Ishikawa (cell line): ENCODE results near the gene CDC42BPG.

ENCODE experiments used
- EGR1 ChIP-seq: IDR thresholded peaks from 2 replicates; pipeline ENCODE4 v1.6.1; 2012
- RAD21 ChIP-seq: IDR thresholded peaks from 2 replicates; pipeline ENCODE4 v1.6.1; 2012; ENCODE audit warnings: low read depth
- ZBTB7A ChIP-seq: IDR thresholded peaks from 2 replicates; pipeline ENCODE4 v1.6.1; 2012; ENCODE audit warnings: low read depth

DNA sequence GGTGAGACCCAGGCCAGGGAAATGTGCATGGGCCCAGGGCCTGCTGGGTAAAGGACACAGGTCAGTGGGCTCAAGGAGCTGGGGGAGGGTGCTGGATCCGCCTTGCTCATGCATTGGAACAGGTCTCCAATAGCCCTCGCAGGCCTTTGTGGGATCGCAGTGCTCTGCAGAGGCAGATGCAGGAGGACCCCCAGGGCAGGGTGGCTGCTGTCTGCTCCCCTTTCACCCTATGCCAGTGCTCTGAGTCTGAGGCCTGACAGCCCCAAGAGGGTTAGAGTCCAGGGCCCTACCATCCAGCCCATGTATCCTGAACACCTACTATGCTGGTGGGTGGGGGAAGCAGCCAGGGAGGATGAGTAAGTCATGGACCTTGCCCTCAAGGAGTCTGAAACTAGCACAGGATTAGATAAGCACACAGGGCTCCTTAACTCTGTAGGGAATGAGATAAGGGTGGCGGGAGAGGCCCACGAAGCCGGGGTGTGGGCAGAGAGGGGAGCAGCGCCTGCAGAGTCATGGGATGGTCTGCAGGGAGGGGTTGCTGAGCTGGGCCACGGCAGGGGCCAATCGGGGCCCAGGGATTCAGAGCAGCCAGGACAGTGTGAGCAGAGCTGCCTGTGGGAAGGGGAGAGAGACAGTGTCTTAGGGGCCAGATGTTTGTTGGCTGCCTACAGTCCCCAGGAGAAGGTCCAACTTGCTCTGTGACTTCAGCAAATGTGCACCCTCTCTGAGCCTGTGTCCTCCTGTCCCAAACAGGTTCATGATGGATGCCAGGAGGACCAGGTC lies 44.5 kb upstream of the CDC42BPG start:
- TF ChIP-seq EGR1 (no peak), ZBTB7A (no peak), RAD21 (no peak)
